GM06990 (cell line): ENCODE measurements around the gene NEB.
"Not testable (repeated sequence)": the region's sequence is repeated elsewhere in the genome, so short reads cannot be mapped to it uniquely, and the experiment has no call there.

Experiments
- DNase-seq: peaks from one replicate; pipeline ENCODE4 v3.0.0-alpha.2; 2011; ENCODE audit not compliant: insufficient read length; ENCODE audit errors: extremely low read depth
- H3K27me3 ChIP-seq: replicated peaks from 2 replicates; pipeline ENCODE4 v1.6.0; 2011; ENCODE audit warnings: low read length; ENCODE audit not compliant: control insufficient read depth, insufficient read depth
- H3K36me3 ChIP-seq: 2 replicates; pipeline ENCODE4 v1.5.1; 2011; ENCODE audit warnings: low read length; ENCODE audit not compliant: control insufficient read depth, insufficient read depth
- H3K4me3 ChIP-seq: replicated peaks from 2 replicates; pipeline ENCODE4 v1.5.1; 2011; ENCODE audit warnings: low read depth, mild to moderate bottlenecking, control low read depth, low read length
- TF ChIP-seq, protein P1 (sequence below): IDR thresholded peaks from 2 replicates; pipeline ENCODE4 v1.5.1; 2011; ENCODE audit warnings: low read length, control low read depth, mild to moderate bottlenecking, inconsistent platforms; ENCODE audit not compliant: insufficient read depth, poor library complexity, severe bottlenecking

The NEB gene

DNA sequence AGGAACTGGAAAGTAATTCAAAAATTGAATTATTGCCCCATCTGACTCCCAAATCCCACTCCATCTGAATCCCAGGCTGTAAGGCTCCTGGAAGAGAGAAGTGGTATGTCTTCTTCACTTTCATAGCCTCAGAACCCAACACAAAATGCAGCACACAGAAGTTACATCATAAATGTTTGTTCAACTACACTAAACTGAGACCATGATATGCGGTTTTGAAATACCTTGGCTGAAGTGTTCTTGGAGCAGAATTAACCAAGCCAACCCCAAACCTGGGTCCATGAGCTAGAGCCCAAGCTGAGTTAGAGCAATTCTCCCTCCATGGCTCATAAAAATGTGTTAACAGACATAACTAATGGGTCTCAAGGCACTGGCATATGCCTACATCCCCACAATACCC lies 23.3 kb downstream of the NEB start:
- H3K27me3 ChIP-seq, result no peaks in the 10 kb centered on the region; the same call in 1 of the 2 replicates
- TF ChIP-seq, protein P1, sequence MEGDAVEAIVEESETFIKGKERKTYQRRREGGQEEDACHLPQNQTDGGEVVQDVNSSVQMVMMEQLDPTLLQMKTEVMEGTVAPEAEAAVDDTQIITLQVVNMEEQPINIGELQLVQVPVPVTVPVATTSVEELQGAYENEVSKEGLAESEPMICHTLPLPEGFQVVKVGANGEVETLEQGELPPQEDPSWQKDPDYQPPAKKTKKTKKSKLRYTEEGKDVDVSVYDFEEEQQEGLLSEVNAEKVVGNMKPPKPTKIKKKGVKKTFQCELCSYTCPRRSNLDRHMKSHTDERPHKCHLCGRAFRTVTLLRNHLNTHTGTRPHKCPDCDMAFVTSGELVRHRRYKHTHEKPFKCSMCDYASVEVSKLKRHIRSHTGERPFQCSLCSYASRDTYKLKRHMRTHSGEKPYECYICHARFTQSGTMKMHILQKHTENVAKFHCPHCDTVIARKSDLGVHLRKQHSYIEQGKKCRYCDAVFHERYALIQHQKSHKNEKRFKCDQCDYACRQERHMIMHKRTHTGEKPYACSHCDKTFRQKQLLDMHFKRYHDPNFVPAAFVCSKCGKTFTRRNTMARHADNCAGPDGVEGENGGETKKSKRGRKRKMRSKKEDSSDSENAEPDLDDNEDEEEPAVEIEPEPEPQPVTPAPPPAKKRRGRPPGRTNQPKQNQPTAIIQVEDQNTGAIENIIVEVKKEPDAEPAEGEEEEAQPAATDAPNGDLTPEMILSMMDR, result no peak
- H3K36me3 ChIP-seq, result no peaks in the 10 kb centered on the region
- H3K4me3 ChIP-seq, result no peak overlapping the region
- DNase-seq, result no peak

GRCh38 chr2:151708788-151709187 lies 25.5 kb downstream of the NEB start:
- H3K4me3 ChIP-seq, result no peak overlapping the region
- TF ChIP-seq, protein P1, result no peak
- no peaks in the 10 kb centered on the region; the same call in 1 of the 2 replicates for H3K27me3 ChIP-seq
- DNase-seq, result no peak
- H3K36me3 ChIP-seq, result no peaks in the 10 kb centered on the region

GRCh38 chr2:151707857-151708256 lies 26.4 kb downstream of the NEB start:
- H3K36me3 ChIP-seq, result no peaks in the 10 kb centered on the region
- no peaks in the 10 kb centered on the region; the same call in 1 of the 2 replicates for H3K27me3 ChIP-seq
- TF ChIP-seq, protein P1, result no peak
- no peak overlapping the region for H3K4me3 ChIP-seq
- no peak for DNase-seq

- DNase-seq, H3K4me3 ChIP-seq, H3K27me3 ChIP-seq, H3K36me3 ChIP-seq: not testable (repeated sequence)
These were observed 29.8 kb downstream of the NEB start for GRCh38 chr2:151704480-151704961.

DNA sequence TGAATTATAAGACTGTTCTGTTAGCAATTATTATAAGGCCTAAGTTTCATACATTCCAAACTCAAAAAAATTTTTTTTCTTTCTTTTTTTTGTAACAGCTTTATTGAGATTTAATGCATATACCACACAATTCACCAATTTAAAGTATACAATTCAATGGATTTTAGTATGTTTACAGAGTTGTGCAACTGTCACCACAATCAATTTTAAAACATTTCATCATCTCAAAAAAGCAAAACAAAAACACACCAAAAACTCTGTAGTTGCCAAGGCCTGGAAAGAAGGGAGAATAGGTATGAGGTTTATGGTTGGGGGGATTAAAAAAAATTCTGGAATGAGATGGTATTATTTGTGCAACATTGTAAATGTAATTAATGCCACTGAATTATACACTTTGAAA lies 36.1 kb downstream of the NEB start:
- not testable (repeated sequence) for H3K27me3 ChIP-seq, H3K36me3 ChIP-seq, H3K4me3 ChIP-seq, DNase-seq

DNA sequence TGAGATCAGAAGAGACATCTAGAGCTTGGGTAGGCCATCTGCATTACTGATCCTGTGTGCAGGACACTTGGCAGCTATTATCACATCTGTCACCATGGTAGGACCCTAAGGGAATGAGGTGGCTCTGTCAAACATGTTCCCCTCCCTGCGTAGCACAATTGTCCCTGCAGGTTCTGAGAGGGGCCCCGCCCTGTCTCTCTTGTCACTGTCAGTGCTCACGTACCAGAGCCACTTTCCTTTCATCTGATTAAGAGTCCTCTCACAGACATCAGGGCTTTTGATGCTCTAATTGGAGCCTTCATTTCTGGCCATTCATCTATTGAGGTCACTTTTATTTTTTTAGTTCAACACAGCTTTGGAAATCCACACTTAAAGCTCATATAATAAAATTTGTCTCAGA lies 38.5 kb downstream of the NEB start:
- no peaks in the 10 kb centered on the region for H3K36me3 ChIP-seq
- H3K4me3 ChIP-seq, result no peak overlapping the region
- TF ChIP-seq, protein P1, result no peak
- DNase-seq, result no peak
- no peaks in the 10 kb centered on the region for H3K27me3 ChIP-seq

DNA sequence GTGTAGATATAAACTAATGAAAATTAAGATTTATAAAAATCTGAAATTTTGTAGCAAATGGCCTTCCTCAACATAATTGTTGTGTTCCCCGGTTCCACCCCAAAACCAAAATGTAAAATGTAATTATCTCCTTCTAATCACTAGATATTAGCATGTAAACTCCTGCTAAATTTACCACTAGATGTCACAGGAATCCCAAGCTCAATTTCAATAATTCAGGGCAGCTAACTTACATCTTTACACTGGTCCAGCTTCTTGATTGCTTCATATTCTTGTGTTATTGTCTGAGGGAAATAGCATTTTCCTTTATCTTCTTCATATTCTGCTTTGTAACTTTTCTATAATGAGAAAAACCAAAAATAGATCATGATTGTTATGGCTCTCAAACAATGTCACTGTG lies 42.6 kb downstream of the NEB start:
- TF ChIP-seq, protein P1, result peak; percentile 13
- Histone ChIP-seq H3K4me3 (no peak overlapping the region), H3K36me3 (no peaks in the 10 kb centered on the region), H3K27me3 (no peaks in the 10 kb centered on the region)
- DNase-seq, result no peak
